Tibial nerve (tissue), 4 donors: ENCODE results near the gene LTBP2. TPM values are rescaled to one million over a fixed set of nuclear protein-coding genes. Genes with fewer than 3 reads are reported as not detected.
A peak's percentile ranks its signal among the peaks of the same experiment; 100 is the strongest.

ENCODE experiments used
- DNase-seq, 2 donors: peaks; one replicate each; pipeline ENCODE4 v3.0.0-alpha.2; 2019; ENCODE audit warnings: low spot score in 2 of 2
- H3K27ac ChIP-seq, 4 donors: fragments of 200-600 bp; sonication (generic) in 3 of 4; one replicate each; pipeline ENCODE4 v1.5.1; 2017 to 2019; ENCODE audit warnings: mild to moderate bottlenecking in 1 of 4
- H3K27me3 ChIP-seq, 2 donors: fragments of 200-600 bp; sonication (generic) in 1 of 2; one replicate each; pipeline versions ENCODE4 v1.5.1 to v1.6.0; 2017 to 2019
- H3K36me3 ChIP-seq, 3 donors: fragments of 200-600 bp; sonication (generic); one replicate each; pipeline ENCODE4 v1.5.1; 2018 to 2019
- H3K4me1 ChIP-seq, 4 donors: fragments of 200-600 bp; sonication (generic) in 3 of 4; one replicate each; pipeline ENCODE4 v1.5.1; 2017 to 2019
- H3K4me3 ChIP-seq, 4 donors: fragments of 200-600 bp; sonication (generic) in 3 of 4; one replicate each; pipeline ENCODE4 v1.5.1; 2017 to 2019; ENCODE audit warnings: mild to moderate bottlenecking in 1 of 4, moderate library complexity in 1 of 4
- H3K9me3 ChIP-seq, 4 donors: fragments of 200-600 bp; sonication (generic) in 3 of 4; one replicate each; pipeline ENCODE4 v1.5.1; 2017 to 2019
- CTCF ChIP-seq, 5 experiments: fragments of 200-600 bp in 3 of 5; fragments of 450-650 bp in 2 of 5; sonication (generic) in 3 of 5; IDR thresholded peaks; one replicate each; pipeline ENCODE4 v1.5.1; 2016 to 2019; ENCODE audit warnings: antibody characterized with exemption in 5 of 5, mild to moderate bottlenecking in 3 of 5, moderate library complexity in 2 of 5
- EP300 ChIP-seq, 2 donors: sonication (generic); formaldehyde crosslinking; IDR thresholded peaks; one replicate each; pipeline ENCODE4 v1.6.1; 2017; ENCODE audit warnings: antibody characterized with exemption in 2 of 2, mild to moderate bottlenecking in 1 of 2
- POLR2A ChIP-seq, 2 donors: fragments of 450-650 bp; IDR thresholded peaks; one replicate each; pipeline ENCODE4 v1.6.1; 2017; ENCODE audit warnings: antibody characterized with exemption in 2 of 2, mild to moderate bottlenecking in 2 of 2, moderate library complexity in 2 of 2
- WGBS, 2 donors: methylation state at CpG; one replicate each; pipeline ENCODE4 v1.1.5; 2018; 5-methylcytosine and 5-hydroxymethylcytosine counted together
- total RNA-seq, 4 donors: library from RNA; depleted of rRNA; stranded (reverse); fragments of >200 nt; gene quantifications; one replicate each; pipeline ENCODE4 v1.1.0, GENCODE V29; 2016

The LTBP2 gene
- total RNA-seq, 4 donors from 2014 or later, result 67.1 to 276 (median 134) TPM

- no peak for TF ChIP-seq CTCF (IDR thresholded peaks at IDR 0.05)
- no peak for TF ChIP-seq POLR2A (IDR thresholded peaks at IDR 0.05)
- no peak for TF ChIP-seq EP300 (IDR thresholded peaks at IDR 0.05)
- Histone ChIP-seq H3K4me3 (no peak overlapping the region), H3K36me3 (peaks cover 0 to 32% (median 0%) of the 10 kb centered on the region in 3 donors), H3K27ac (no peak overlapping the region), H3K9me3 (no peaks in the 10 kb centered on the region), H3K27me3 (no peaks in the 10 kb centered on the region), H3K4me1 (peaks cover 0 to 25% (median 0%) of the 10 kb centered on the region in 4 donors)
- 93 to 94% methylated on average over 15 of the region's 15 CpGs for WGBS, 2 donors
- DNase-seq, result no peak
Observed at GRCh38 chr14:74555476-74556050, 56.5 kb downstream of the LTBP2 start.

- peaks cover 0 to 36% (median 0%) of the 10 kb centered on the region in 3 donors for H3K36me3 ChIP-seq
- TF ChIP-seq POLR2A (IDR thresholded peaks at IDR 0.05) (no peak), EP300 (IDR thresholded peaks at IDR 0.05) (no peak), CTCF (IDR thresholded peaks at IDR 0.05) (no peak)
- no peak overlapping the region for H3K27ac ChIP-seq
- no peak overlapping the region for H3K4me3 ChIP-seq
- 81% methylated on average over 8 of the region's 8 CpGs for WGBS, 2 donors
- no peak for DNase-seq
- H3K9me3 ChIP-seq, result no peaks in the 10 kb centered on the region
- H3K4me1 ChIP-seq, result peaks cover 0 to 25% (median 0%) of the 10 kb centered on the region in 4 donors
- no peaks in the 10 kb centered on the region for H3K27me3 ChIP-seq
Observed at GRCh38 chr14:74554742-74555362, 57.2 kb downstream of the LTBP2 start.

GRCh38 chr14:74552623-74553022 lies 59.4 kb downstream of the LTBP2 start:
- TF ChIP-seq CTCF (IDR thresholded peaks at IDR 0.05), result no peak
- no peak for TF ChIP-seq POLR2A (IDR thresholded peaks at IDR 0.05)
- TF ChIP-seq EP300 (IDR thresholded peaks at IDR 0.05), result no peak
- H3K27ac ChIP-seq, result peak overlapping the region in 3 of 4 donors; percentile 15 to 36 (median 23)
- peaks cover 0 to 40% (median 2%) of the 10 kb centered on the region in 4 donors for H3K4me1 ChIP-seq
- 62 to 80% methylated on average over 4 to 6 of the region's 6 CpGs for WGBS, 2 donors
- H3K36me3 ChIP-seq, result peaks cover 0 to 43% (median 0%) of the 10 kb centered on the region in 3 donors
- no peak overlapping the region for H3K4me3 ChIP-seq
- H3K27me3 ChIP-seq, result no peaks in the 10 kb centered on the region
- H3K9me3 ChIP-seq, result no peaks in the 10 kb centered on the region
- no peak for DNase-seq

GRCh38 chr14:74551431-74552371 lies 60.3 kb downstream of the LTBP2 start:
- TF ChIP-seq POLR2A (IDR thresholded peaks at IDR 0.05) (no peak), EP300 (IDR thresholded peaks at IDR 0.05) (no peak), CTCF (IDR thresholded peaks at IDR 0.05) (no peak)
- peaks cover 0 to 40% (median 2%) of the 10 kb centered on the region in 4 donors for H3K4me1 ChIP-seq
- H3K27ac ChIP-seq, result peak overlapping the region in 2 of 4 donors; percentile 23 to 24
- no peak overlapping the region for H3K4me3 ChIP-seq
- DNase-seq, result no peak
- no peaks in the 10 kb centered on the region for H3K27me3 ChIP-seq
- peaks cover 0 to 46% (median 0%) of the 10 kb centered on the region in 3 donors for H3K36me3 ChIP-seq
- 53 to 60% methylated on average over 20 to 21 of the region's 21 CpGs for WGBS, 2 donors
- H3K9me3 ChIP-seq, result no peaks in the 10 kb centered on the region
